Tibial artery (tissue), 4 donors: ENCODE measurements around the gene LILRA1.
"Not testable (repeated sequence)": the region's sequence is repeated elsewhere in the genome, so short reads cannot be mapped to it uniquely, and the experiment has no call there.

Experiments used
- DNase-seq, 2 donors: peaks; one replicate each; pipeline ENCODE4 v3.0.0-alpha.2; 2019
- H3K27ac ChIP-seq, 2 donors: fragments of 200-600 bp; sonication (generic) in 1 of 2; 1 replicate in 1 of 2; 2 replicates in 1 of 2; pipeline ENCODE4 v1.5.1; 2018 to 2019; ENCODE audit warnings: mild to moderate bottlenecking in 1 of 2
- H3K27me3 ChIP-seq, 2 donors: fragments of 200-600 bp; sonication (generic) in 1 of 2; one replicate each; pipeline versions ENCODE4 v1.5.1 to v1.6.0; 2016 to 2019
- H3K36me3 ChIP-seq, 3 donors: fragments of 200-600 bp; sonication (generic) in 2 of 3; one replicate each; pipeline ENCODE4 v1.5.1; 2016 to 2019; ENCODE audit warnings: mild to moderate bottlenecking in 2 of 3
- H3K4me1 ChIP-seq, 4 donors: fragments of 200-600 bp; sonication (generic) in 2 of 4; 1 replicate in 3 of 4; 2 replicates in 1 of 4; pipeline ENCODE4 v1.5.1; 2016 to 2019
- H3K4me3 ChIP-seq, 2 donors: fragments of 200-600 bp; sonication (generic) in 1 of 2; 1 replicate in 1 of 2; 2 replicates in 1 of 2; pipeline ENCODE4 v1.5.1; 2018 to 2019; ENCODE audit warnings: mild to moderate bottlenecking in 2 of 2
- H3K9me3 ChIP-seq, 3 donors: fragments of 200-600 bp; sonication (generic) in 1 of 3; one replicate each; pipeline ENCODE4 v1.5.1; 2016 to 2019
- CTCF ChIP-seq, 2 experiments: fragments of 200-600 bp in 1 of 2; fragments of 450-650 bp in 1 of 2; IDR thresholded peaks; one replicate each; pipeline ENCODE4 v1.5.1; 2017 to 2019; ENCODE audit warnings: antibody characterized with exemption in 2 of 2, mild to moderate bottlenecking in 1 of 2, moderate library complexity in 1 of 2
- intact Hi-C: fragments of 100-400 bp; cut with DNase I; formaldehyde crosslinking; loops from one replicate; pipeline ENCODE4 v1.15.0; 2023; ENCODE audit warnings: low total_unique reads

LILRA1 gene

GRCh38 chr19:54630782-54631181, 37.4 kb downstream of the LILRA1 start:
- intact Hi-C loops: no loop called here
- H3K4me1 ChIP-seq: no peaks in the 10 kb centered on the region
- H3K36me3 ChIP-seq: no peaks in the 10 kb centered on the region
- no peak for DNase-seq
- no peak overlapping the region for H3K27ac ChIP-seq
- no peaks in the 10 kb centered on the region for H3K27me3 ChIP-seq
- no peaks in the 10 kb centered on the region for H3K9me3 ChIP-seq
- no peak overlapping the region for H3K4me3 ChIP-seq
- no peak for TF ChIP-seq CTCF (IDR thresholded peaks at IDR 0.05)

- H3K9me3 ChIP-seq, H3K36me3 ChIP-seq, H3K4me3 ChIP-seq, H3K27ac ChIP-seq, H3K27me3 ChIP-seq, H3K4me1 ChIP-seq, DNase-seq, intact Hi-C loops: not testable (repeated sequence)
Measured at GRCh38 chr19:54631489-54632337, 38.3 kb downstream of the LILRA1 start.

- H3K27ac ChIP-seq, H3K36me3 ChIP-seq, H3K4me1 ChIP-seq, DNase-seq, H3K27me3 ChIP-seq, intact Hi-C loops, H3K4me3 ChIP-seq, H3K9me3 ChIP-seq: not testable (repeated sequence)
Measured at GRCh38 chr19:54632517-54632916, 39.1 kb downstream of the LILRA1 start.

- intact Hi-C loops: no loop called here
- no peaks in the 10 kb centered on the region for H3K9me3 ChIP-seq
- H3K4me3 ChIP-seq: no peak overlapping the region
- no peak for DNase-seq
- no peaks in the 10 kb centered on the region for H3K27me3 ChIP-seq
- no peaks in the 10 kb centered on the region for H3K4me1 ChIP-seq
- no peaks in the 10 kb centered on the region for H3K36me3 ChIP-seq
- H3K27ac ChIP-seq: no peak overlapping the region
- TF ChIP-seq CTCF (IDR thresholded peaks at IDR 0.05): no peak
Measured at GRCh38 chr19:54633401-54633800, 40.0 kb downstream of the LILRA1 start.

GRCh38 chr19:54636081-54636480, 42.6 kb downstream of the LILRA1 start:
- DNase-seq, H3K27me3 ChIP-seq, H3K4me1 ChIP-seq, H3K4me3 ChIP-seq, H3K36me3 ChIP-seq, H3K27ac ChIP-seq, intact Hi-C loops, H3K9me3 ChIP-seq: not testable (repeated sequence)

GRCh38 chr19:54638683-54639082, 45.3 kb downstream of the LILRA1 start:
- no peak for DNase-seq
- TF ChIP-seq CTCF (IDR thresholded peaks at IDR 0.05): no peak
- intact Hi-C loops: no loop called here
- no peak overlapping the region for H3K27ac ChIP-seq
- H3K36me3 ChIP-seq: no peaks in the 10 kb centered on the region
- H3K27me3 ChIP-seq: no peaks in the 10 kb centered on the region
- no peaks in the 10 kb centered on the region for H3K4me1 ChIP-seq
- no peaks in the 10 kb centered on the region for H3K9me3 ChIP-seq
- no peak overlapping the region for H3K4me3 ChIP-seq

GRCh38 chr19:54642953-54643352, 49.5 kb downstream of the LILRA1 start:
- H3K27me3 ChIP-seq, intact Hi-C loops, H3K36me3 ChIP-seq, DNase-seq, H3K27ac ChIP-seq, H3K4me1 ChIP-seq, H3K9me3 ChIP-seq, H3K4me3 ChIP-seq: not testable (repeated sequence)

GRCh38 chr19:54643583-54643982, 50.2 kb downstream of the LILRA1 start:
- H3K4me3 ChIP-seq, H3K4me1 ChIP-seq, intact Hi-C loops, H3K9me3 ChIP-seq, H3K27me3 ChIP-seq, H3K36me3 ChIP-seq, H3K27ac ChIP-seq, DNase-seq: not testable (repeated sequence)
